Measurements from ENCODE around the gene GALNT2. TPM values are rescaled to one million over a fixed set of nuclear protein-coding genes. Genes with fewer than 3 reads are reported as not detected.

GALNT2 gene
- total and polyA plus RNA-seq, 3 experiments from 2014 or later, result 15.7 to 69.0 (median 65.6) TPM

- Histone ChIP-seq H3K4me1 (ENCODE audit: insufficient read depth, low read length) (no peaks in the 10 kb centered on the region), H3K9me3 (ENCODE audit: low read length) (no peaks in the 10 kb centered on the region), H3K4me3 (ENCODE audit: low read length) (no peak overlapping the region), H3K36me3 (ENCODE audit: insufficient read depth, low read length) (no peaks in the 10 kb centered on the region), H3K27me3 (ENCODE audit: insufficient read depth, low read length, poor library complexity, severe bottlenecking) (no peaks in the 10 kb centered on the region), H3K27ac (ENCODE audit: low read depth, low read length) (no peak overlapping the region)
- Mint-ChIP-seq H3K4me3 (no peak overlapping the region), H3K9me3 (no peaks in the 10 kb centered on the region), H3K36me3 (peaks cover 3 to 18% (median 7%) of the 10 kb centered on the region in 3 donors), H3K27ac (peak overlapping the region in 2 of 8 donors; percentile 0 to 61), H3K4me1 (peaks cover 22 to 84% (median 44%) of the 10 kb centered on the region in 3 donors), H3K27me3 (no peaks in the 10 kb centered on the region)
- DNase-seq, result no peak
- CTCF ChIA-PET, result interaction anchor here (0.9 kb wide), 1 partner anchor 10 kb away, joined by 3 read pairs; no protein-coding TSS in a partner anchor
- POLR2A ChIA-PET, result no interaction called here
Measured at GRCh38 chr1:230076121-230076520, 9.1 kb downstream of the GALNT2 start.

- Mint-ChIP-seq H3K27me3 (no peaks in the 10 kb centered on the region), H3K4me3 (no peak overlapping the region), H3K36me3 (peaks cover 3 to 21% (median 7%) of the 10 kb centered on the region in 3 donors), H3K4me1 (peaks cover 22 to 83% (median 48%) of the 10 kb centered on the region in 3 donors), H3K9me3 (no peaks in the 10 kb centered on the region), H3K27ac (peak overlapping the region in 4 of 8 donors; percentile 7 to 61 (median 19))
- Histone ChIP-seq H3K4me3 (ENCODE audit: low read length) (no peak overlapping the region), H3K27ac (ENCODE audit: low read depth, low read length) (no peak overlapping the region), H3K36me3 (ENCODE audit: insufficient read depth, low read length) (no peaks in the 10 kb centered on the region), H3K27me3 (ENCODE audit: insufficient read depth, low read length, poor library complexity, severe bottlenecking) (no peaks in the 10 kb centered on the region), H3K9me3 (ENCODE audit: low read length) (no peaks in the 10 kb centered on the region), H3K4me1 (ENCODE audit: insufficient read depth, low read length) (no peaks in the 10 kb centered on the region)
- no peak for DNase-seq
- ChIA-PET POLR2A (no interaction called here), CTCF (interaction anchor here (0.9 kb wide), 1 partner anchor 9 kb away, joined by 3 read pairs; no protein-coding TSS in a partner anchor)
Measured at GRCh38 chr1:230077011-230077410, 10.0 kb downstream of the GALNT2 start.

GRCh38 chr1:230077436-230078213 is 10.6 kb downstream of the GALNT2 start:
- peak overlapping the region in 2 of 8 donors; percentile 10 to 12 for H3K27ac Mint-ChIP-seq
- Histone ChIP-seq H3K4me1 (ENCODE audit: insufficient read depth, low read length) (no peaks in the 10 kb centered on the region), H3K9me3 (ENCODE audit: low read length) (no peaks in the 10 kb centered on the region), H3K4me3 (ENCODE audit: low read length) (no peak overlapping the region), H3K27ac (ENCODE audit: low read depth, low read length) (no peak overlapping the region), H3K36me3 (ENCODE audit: insufficient read depth, low read length) (no peaks in the 10 kb centered on the region), H3K27me3 (ENCODE audit: insufficient read depth, low read length, poor library complexity, severe bottlenecking) (no peaks in the 10 kb centered on the region)
- ChIA-PET POLR2A (no interaction called here), CTCF (no interaction called here)
- H3K36me3 Mint-ChIP-seq, result peaks cover 3 to 22% (median 7%) of the 10 kb centered on the region in 3 donors
- H3K4me1 Mint-ChIP-seq, result peaks cover 24 to 85% (median 52%) of the 10 kb centered on the region in 3 donors
- H3K27me3 Mint-ChIP-seq, result peaks cover 0 to 2% of the 10 kb centered on the region in 2 donors
- H3K4me3 Mint-ChIP-seq, result no peak overlapping the region
- DNase-seq, result no peak
- H3K9me3 Mint-ChIP-seq, result no peaks in the 10 kb centered on the region

GRCh38 chr1:230079199-230080024 is 12.4 kb downstream of the GALNT2 start:
- Mint-ChIP-seq H3K36me3 (peaks cover 3 to 22% (median 7%) of the 10 kb centered on the region in 3 donors), H3K27ac (peak overlapping the region in 5 of 8 donors; percentile 7 to 51 (median 27)), H3K4me3 (no peak overlapping the region), H3K27me3 (peaks cover 0 to 2% of the 10 kb centered on the region in 2 donors), H3K9me3 (no peaks in the 10 kb centered on the region), H3K4me1 (peaks cover 34 to 85% (median 61%) of the 10 kb centered on the region in 3 donors)
- H3K36me3 ChIP-seq (ENCODE audit: insufficient read depth, low read length), result no peaks in the 10 kb centered on the region
- no peak overlapping the region for H3K27ac ChIP-seq (ENCODE audit: low read depth, low read length)
- ChIA-PET POLR2A (no interaction called here), CTCF (interaction anchor here (0.7 to 1.2 kb wide), 2 partner anchors 13 to 418 kb away, joined by 3 to 4 read pairs; no protein-coding TSS in a partner anchor)
- no peak for DNase-seq
- no peak overlapping the region for H3K4me3 ChIP-seq (ENCODE audit: low read length)
- H3K27me3 ChIP-seq (ENCODE audit: insufficient read depth, low read length, poor library complexity, severe bottlenecking), result no peaks in the 10 kb centered on the region
- peaks cover 8% of the 10 kb centered on the region for H3K4me1 ChIP-seq (ENCODE audit: insufficient read depth, low read length)
- H3K9me3 ChIP-seq (ENCODE audit: low read length), result no peaks in the 10 kb centered on the region

- H3K4me1 Mint-ChIP-seq, result peaks cover 38 to 88% (median 67%) of the 10 kb centered on the region in 3 donors
- H3K27me3 Mint-ChIP-seq, result peaks cover 0 to 2% of the 10 kb centered on the region in 2 donors
- no peaks in the 10 kb centered on the region for H3K9me3 Mint-ChIP-seq
- H3K27ac Mint-ChIP-seq, result peak overlapping the region in 1 of 8 donors; percentile 74
- ChIA-PET POLR2A (no interaction called here), CTCF (interaction anchor here (1.2 kb wide), 1 partner anchor 14 kb away, joined by 3 read pairs; no protein-coding TSS in a partner anchor)
- no peak overlapping the region for H3K4me3 Mint-ChIP-seq
- peaks cover 13% of the 10 kb centered on the region for H3K4me1 ChIP-seq (ENCODE audit: insufficient read depth, low read length)
- DNase-seq, result no peak
- H3K27me3 ChIP-seq (ENCODE audit: insufficient read depth, low read length, poor library complexity, severe bottlenecking), result no peaks in the 10 kb centered on the region
- no peak overlapping the region for H3K27ac ChIP-seq (ENCODE audit: low read depth, low read length)
- no peak overlapping the region for H3K4me3 ChIP-seq (ENCODE audit: low read length)
- H3K36me3 ChIP-seq (ENCODE audit: insufficient read depth, low read length), result no peaks in the 10 kb centered on the region
- H3K36me3 Mint-ChIP-seq, result peaks cover 3 to 20% (median 4%) of the 10 kb centered on the region in 3 donors
- H3K9me3 ChIP-seq (ENCODE audit: low read length), result no peaks in the 10 kb centered on the region
Measured at GRCh38 chr1:230080822-230081221, 13.8 kb downstream of the GALNT2 start.

- Mint-ChIP-seq H3K9me3 (no peaks in the 10 kb centered on the region), H3K4me3 (peak overlapping the region in 1 of 7 donors; percentile 8), H3K27ac (peak overlapping the region in 6 of 8 donors; percentile 3 to 85 (median 47)), H3K4me1 (peaks cover 38 to 88% (median 58%) of the 10 kb centered on the region in 3 donors), H3K36me3 (peaks cover 1 to 15% (median 3%) of the 10 kb centered on the region in 3 donors), H3K27me3 (peaks cover 0 to 2% of the 10 kb centered on the region in 2 donors)
- H3K4me3 ChIP-seq (ENCODE audit: low read length), result no peak overlapping the region
- H3K9me3 ChIP-seq (ENCODE audit: low read length), result no peaks in the 10 kb centered on the region
- no peaks in the 10 kb centered on the region for H3K27me3 ChIP-seq (ENCODE audit: insufficient read depth, low read length, poor library complexity, severe bottlenecking)
- ChIA-PET CTCF (no interaction called here), POLR2A (no interaction called here)
- no peaks in the 10 kb centered on the region for H3K36me3 ChIP-seq (ENCODE audit: insufficient read depth, low read length)
- H3K4me1 ChIP-seq (ENCODE audit: insufficient read depth, low read length), result peaks cover 13% of the 10 kb centered on the region
- H3K27ac ChIP-seq (ENCODE audit: low read depth, low read length), result no peak overlapping the region
- DNase-seq, result no peak
Measured at GRCh38 chr1:230081751-230082150, 14.7 kb downstream of the GALNT2 start.

GRCh38 chr1:230082211-230082610 is 15.2 kb downstream of the GALNT2 start:
- Histone ChIP-seq H3K4me3 (ENCODE audit: low read length) (no peak overlapping the region), H3K27ac (ENCODE audit: low read depth, low read length) (no peak overlapping the region), H3K27me3 (ENCODE audit: insufficient read depth, low read length, poor library complexity, severe bottlenecking) (no peaks in the 10 kb centered on the region), H3K9me3 (ENCODE audit: low read length) (no peaks in the 10 kb centered on the region), H3K4me1 (ENCODE audit: insufficient read depth, low read length) (peaks cover 13% of the 10 kb centered on the region), H3K36me3 (ENCODE audit: insufficient read depth, low read length) (no peaks in the 10 kb centered on the region)
- POLR2A ChIA-PET, result interaction anchor here (1.3 kb wide), 1 partner anchor 10 kb away, joined by 3 read pairs; no protein-coding TSS in a partner anchor
- H3K9me3 Mint-ChIP-seq, result no peaks in the 10 kb centered on the region
- H3K4me3 Mint-ChIP-seq, result peak overlapping the region in 1 of 7 donors; percentile 8
- peaks cover 0 to 2% of the 10 kb centered on the region in 2 donors for H3K27me3 Mint-ChIP-seq
- H3K36me3 Mint-ChIP-seq, result peaks cover 0 to 10% (median 2%) of the 10 kb centered on the region in 3 donors
- peaks cover 36 to 88% (median 54%) of the 10 kb centered on the region in 3 donors for H3K4me1 Mint-ChIP-seq
- peak overlapping the region in 5 of 8 donors; percentile 31 to 89 (median 70) for H3K27ac Mint-ChIP-seq
- CTCF ChIA-PET, result no interaction called here
- DNase-seq, result no peak
